GM12891 (cell line): ENCODE measurements around the gene NRXN2.

Experiments used
- PAX5 ChIP-seq: IDR thresholded peaks from 2 replicates; pipeline ENCODE4 v1.6.1; 2011; ENCODE audit warnings: low read length, moderate library complexity, mild to moderate bottlenecking; ENCODE audit not compliant: insufficient read depth, severe bottlenecking
- POLR2A ChIP-seq: IDR thresholded peaks from 2 replicates; pipeline ENCODE4 v1.6.1; 2011; ENCODE audit warnings: low read depth, low read length, control low read depth
- POLR2AphosphoS5 ChIP-seq: IDR thresholded peaks from 2 replicates; pipeline ENCODE4 v1.6.1; 2011; ENCODE audit warnings: low read depth, low read length, control low read depth
- POU2F2 ChIP-seq: IDR thresholded peaks from 2 replicates; pipeline ENCODE4 v1.6.1; 2011; ENCODE audit warnings: low read depth, mild to moderate bottlenecking, control low read depth, low read length, moderate library complexity
- SPI1 ChIP-seq: IDR thresholded peaks from 2 replicates; pipeline ENCODE4 v1.6.1; 2011; ENCODE audit warnings: low read depth, low read length, control low read depth
- TAF1 ChIP-seq: IDR thresholded peaks from 2 replicates; pipeline ENCODE4 v1.6.1; 2011; ENCODE audit warnings: low read depth, low read length, control low read depth

GRCh38 chr11:64605244-64605560, 117.8 kb downstream of the NRXN2 start:
- TF ChIP-seq POLR2AphosphoS5, result no peak
- TF ChIP-seq SPI1, result no peak
- no peak for TF ChIP-seq POLR2A
- no peak for TF ChIP-seq TAF1
- TF ChIP-seq PAX5, result no peak
- TF ChIP-seq POU2F2, result no peak
